GM23338 (cell line): ENCODE measurements around the gene MINK1. TPM values are rescaled to one million over a fixed set of nuclear protein-coding genes. Genes with fewer than 3 reads are reported as not detected.
A peak's percentile ranks its signal among the peaks of the same experiment; 100 is the strongest.

ENCODE experiments used
- ATAC-seq: fragments of 200-7000 bp; cut with Tn5 transposase; 3 replicates; pipeline ENCODE4 v1.9.1; 2020
- DNase-seq: peaks from one replicate; pipeline ENCODE4 v3.0.0-alpha.2; 2015; ENCODE audit warnings: low spot score
- H2AFZ ChIP-seq: fragments of 200-600 bp; sonication (generic); 2 replicates; pipeline ENCODE4 v1.8.0; 2016; ENCODE audit warnings: antibody characterized with exemption, mild to moderate bottlenecking, moderate library complexity
- H3F3A ChIP-seq: fragments of 200-600 bp; sonication (generic); replicated peaks from 2 replicates; pipeline ENCODE4 v1.8.0; 2017; ENCODE audit warnings: antibody characterized with exemption, mixed run types, low read depth
- H3K27ac ChIP-seq: fragments of 200-600 bp; sonication (generic); 2 replicates; pipeline ENCODE4 v1.6.1; 2016; ENCODE audit warnings: low read depth
- H3K27me3 ChIP-seq: fragments of 200-600 bp; sonication (generic); 2 replicates; pipeline ENCODE4 v1.8.0; 2016; ENCODE audit warnings: mild to moderate bottlenecking, mixed run types, moderate library complexity; ENCODE audit not compliant: insufficient read depth
- H3K36me3 ChIP-seq: fragments of 200-600 bp; sonication (generic); 2 replicates; pipeline ENCODE4 v1.8.0; 2016; ENCODE audit warnings: mild to moderate bottlenecking; ENCODE audit not compliant: insufficient read depth
- H3K4me1 ChIP-seq: fragments of 200-600 bp; sonication (generic); 2 replicates; pipeline ENCODE4 v1.8.0; 2016; ENCODE audit warnings: mild to moderate bottlenecking, moderate library complexity; ENCODE audit not compliant: insufficient read depth
- H3K4me2 ChIP-seq: fragments of 200-600 bp; sonication (generic); 2 replicates; pipeline ENCODE4 v1.7.1; 2017; ENCODE audit warnings: mixed run types
- H3K4me3 ChIP-seq: fragments of 200-600 bp; sonication (generic); 2 replicates; pipeline ENCODE4 v1.6.1; 2016; ENCODE audit warnings: mixed run types
- H3K79me2 ChIP-seq: fragments of 200-600 bp; sonication (generic); replicated peaks from 2 replicates; pipeline ENCODE4 v1.8.0; 2017; ENCODE audit warnings: mild to moderate bottlenecking; ENCODE audit not compliant: insufficient read depth
- H3K9me2 ChIP-seq: fragments of 200-600 bp; sonication (generic); 2 replicates; pipeline ENCODE4 v1.8.0; 2017; ENCODE audit not compliant: insufficient read depth
- H4K20me1 ChIP-seq: fragments of 200-600 bp; sonication (generic); replicated peaks from 2 replicates; pipeline ENCODE4 v1.8.0; 2017; ENCODE audit warnings: mild to moderate bottlenecking; ENCODE audit not compliant: insufficient read depth
- H3K27ac Mint-ChIP-seq: 2 replicates; pipeline ENCODE4 v1.8.0; 2020; ENCODE audit warnings: inconsistent platforms, mild to moderate bottlenecking, moderate library complexity, mixed read lengths
- H3K27me3 Mint-ChIP-seq: 3 replicates; pipeline ENCODE4 v1.8.0; 2022; ENCODE audit warnings: low read depth, mild to moderate bottlenecking, moderate library complexity, mixed read lengths, inconsistent platforms; ENCODE audit not compliant: insufficient read depth, poor library complexity
- H3K36me3 Mint-ChIP-seq: 3 replicates; pipeline ENCODE4 v1.8.0; 2021; ENCODE audit warnings: low read depth, mild to moderate bottlenecking, inconsistent platforms, moderate library complexity, mixed read lengths
- H3K4me1 Mint-ChIP-seq: 3 replicates; pipeline ENCODE4 v1.8.0; 2020; ENCODE audit warnings: mild to moderate bottlenecking, inconsistent platforms, mixed read lengths
- H3K4me3 Mint-ChIP-seq: 3 replicates; pipeline ENCODE4 v1.8.0; 2021; ENCODE audit warnings: moderate library complexity, mild to moderate bottlenecking, inconsistent platforms, mixed read lengths
- H3K9me3 Mint-ChIP-seq: 3 replicates; pipeline ENCODE4 v1.8.0; 2020; ENCODE audit warnings: moderate library complexity, mild to moderate bottlenecking, inconsistent platforms, mixed read lengths
- CREB1 ChIP-seq: fragments of 250-450 bp; sonication (Bioruptor Pico); IDR thresholded peaks from 2 replicates; pipeline ENCODE4 v1.5.0; 2020; ENCODE audit warnings: low read depth, mild to moderate bottlenecking, moderate library complexity
- EZH2 ChIP-seq: fragments of 200-600 bp; sonication (generic); IDR thresholded peaks from one replicate; pipeline ENCODE4 v1.8.0; 2017; ENCODE audit warnings: antibody characterized with exemption, mild to moderate bottlenecking, low read depth; ENCODE audit not compliant: unreplicated experiment
- EZH2phosphoT487 ChIP-seq: fragments of 200-600 bp; sonication (generic); IDR thresholded peaks from one replicate; pipeline ENCODE4 v1.8.1; 2018; ENCODE audit warnings: antibody characterized with exemption; ENCODE audit not compliant: unreplicated experiment
- JUNB ChIP-seq: IDR thresholded peaks from one replicate; pipeline ENCODE4 v1.6.1; 2016; ENCODE audit warnings: antibody characterized with exemption; ENCODE audit not compliant: unreplicated experiment
- NANOG ChIP-seq: IDR thresholded peaks from 2 replicates; pipeline ENCODE4 v1.6.1; 2016; ENCODE audit warnings: antibody characterized with exemption, borderline replicate concordance
- POLR2AphosphoS5 ChIP-seq: IDR thresholded peaks from 2 replicates; pipeline ENCODE4 v1.6.1; 2016; ENCODE audit warnings: antibody characterized with exemption, low read depth
- STAT1 ChIP-seq: IDR thresholded peaks from one replicate; pipeline ENCODE4 v1.6.1; 2016; ENCODE audit warnings: antibody characterized with exemption; ENCODE audit not compliant: unreplicated experiment
- polyA plus RNA-seq: library from polyadenylated mRNA; unstranded; fragments of >200 nt; fragmentation: Nextera tagmentation; extraction: Ambion mirVana; gene quantifications from 2 replicates; pipeline ENCODE4 v1.2.1, GENCODE V29; 2016
- total RNA-seq: library from RNA; depleted of rRNA; stranded (reverse); fragments of >200 nt; shearing (Covaris generic); gene quantifications from 2 replicates; pipeline ENCODE4 v1.2.3, GENCODE V29; 2014
- TF ChIP-seq, protein P1 (sequence below), 2 experiments: fragments of 200-600 bp in 1 of 2; sonication (generic) in 1 of 2; conservative IDR thresholded peaks; 2 replicates each; pipeline versions ENCODE4 v1.5.1 to v1.6.1; 2016 to 2017; ENCODE audit warnings: antibody characterized with exemption in 2 of 2, low read depth in 2 of 2, mild to moderate bottlenecking in 2 of 2, moderate library complexity in 1 of 2

Gene MINK1
- total and polyA plus RNA-seq, 2 experiments from 2014 or later = 17.3 to 54.9 TPM

GRCh38 chr17:4900231-4901107, 67.3 kb downstream of the MINK1 start:
- no peaks in the 10 kb centered on the region for H3K79me2 ChIP-seq
- H3K27ac ChIP-seq = peak overlapping the region; percentile 79; the same call in 1 of the 2 replicates
- H2AFZ ChIP-seq = peak overlapping the region; percentile 85
- ATAC-seq = peak; percentile 30
- H3K4me2 ChIP-seq = peak overlapping the region; percentile 95
- H4K20me1 ChIP-seq = no peaks in the 10 kb centered on the region
- peak overlapping the region; percentile 85 for H3K4me3 Mint-ChIP-seq
- H3K27me3 Mint-ChIP-seq = peaks cover 33% of the 10 kb centered on the region
- DNase-seq = peak; percentile 92
- no peaks in the 10 kb centered on the region; the same call in 1 of the 2 replicates for H3K36me3 ChIP-seq
- H3K4me1 Mint-ChIP-seq = peaks cover 26% of the 10 kb centered on the region
- H3K4me3 ChIP-seq = peak overlapping the region; percentile 77
- TF ChIP-seq CREB1 (CRISPR knock-in tag) (peak; percentile 92), NANOG (no peak), EZH2phosphoT487 (no peak), STAT1 (no peak), JUNB (no peak)
- TF ChIP-seq, protein P1, sequence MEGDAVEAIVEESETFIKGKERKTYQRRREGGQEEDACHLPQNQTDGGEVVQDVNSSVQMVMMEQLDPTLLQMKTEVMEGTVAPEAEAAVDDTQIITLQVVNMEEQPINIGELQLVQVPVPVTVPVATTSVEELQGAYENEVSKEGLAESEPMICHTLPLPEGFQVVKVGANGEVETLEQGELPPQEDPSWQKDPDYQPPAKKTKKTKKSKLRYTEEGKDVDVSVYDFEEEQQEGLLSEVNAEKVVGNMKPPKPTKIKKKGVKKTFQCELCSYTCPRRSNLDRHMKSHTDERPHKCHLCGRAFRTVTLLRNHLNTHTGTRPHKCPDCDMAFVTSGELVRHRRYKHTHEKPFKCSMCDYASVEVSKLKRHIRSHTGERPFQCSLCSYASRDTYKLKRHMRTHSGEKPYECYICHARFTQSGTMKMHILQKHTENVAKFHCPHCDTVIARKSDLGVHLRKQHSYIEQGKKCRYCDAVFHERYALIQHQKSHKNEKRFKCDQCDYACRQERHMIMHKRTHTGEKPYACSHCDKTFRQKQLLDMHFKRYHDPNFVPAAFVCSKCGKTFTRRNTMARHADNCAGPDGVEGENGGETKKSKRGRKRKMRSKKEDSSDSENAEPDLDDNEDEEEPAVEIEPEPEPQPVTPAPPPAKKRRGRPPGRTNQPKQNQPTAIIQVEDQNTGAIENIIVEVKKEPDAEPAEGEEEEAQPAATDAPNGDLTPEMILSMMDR (conservative IDR thresholded peaks at IDR 0.05; ENCODE audit: low read depth in 2 of 2) = no peak
- peaks cover 7% of the 10 kb centered on the region; the same call in 2 of the 3 replicates for H3K36me3 Mint-ChIP-seq
- H3K4me1 ChIP-seq = 0 out of 2 replicates have a peak, but pooled peaks cover 5% of the 10 kb centered on the region
- H3F3A ChIP-seq = peaks cover 36% of the 10 kb centered on the region
- H3K9me2 ChIP-seq = no peaks in the 10 kb centered on the region
- H3K27me3 ChIP-seq = peaks cover 9% of the 10 kb centered on the region
- peak overlapping the region; percentile 72 for H3K27ac Mint-ChIP-seq
- no peaks in the 10 kb centered on the region for H3K9me3 Mint-ChIP-seq

DNA sequence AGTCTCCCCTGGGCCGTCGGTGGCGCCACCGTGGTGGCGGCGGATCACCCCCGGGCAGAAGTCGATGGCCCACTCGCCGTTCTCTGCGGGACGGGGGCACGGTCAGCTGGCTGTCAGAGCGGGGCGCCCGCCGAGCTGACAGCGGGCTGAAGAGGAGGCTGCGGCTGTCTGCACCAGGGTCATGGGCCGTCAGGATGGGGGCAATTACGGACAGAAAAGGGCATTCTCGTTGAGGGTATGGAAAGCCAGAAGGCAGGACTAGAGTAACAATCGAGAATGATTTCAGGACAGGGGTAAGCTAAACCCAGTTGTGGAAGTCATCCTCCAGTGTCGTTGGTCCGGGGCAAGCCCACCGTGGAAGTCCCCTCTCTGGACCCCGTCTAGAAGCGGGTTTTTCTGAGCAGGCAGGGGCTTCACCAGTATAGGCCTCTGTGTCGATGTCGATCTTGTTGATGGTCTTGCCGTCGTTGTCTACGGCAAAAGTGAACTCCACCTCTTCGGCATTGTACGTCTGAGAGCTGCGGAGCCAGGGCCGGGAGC, 68.0 kb downstream of the MINK1 start:
- no peaks in the 10 kb centered on the region for H3K79me2 ChIP-seq
- H3K4me3 Mint-ChIP-seq = peak overlapping the region; percentile 85; the same call in 2 of the 3 replicates
- ATAC-seq (no peak), DNase-seq (no peak)
- peak overlapping the region; percentile 95 for H3K4me2 ChIP-seq
- no peak overlapping the region for H2AFZ ChIP-seq
- H3K36me3 Mint-ChIP-seq = peaks cover 1% of the 10 kb centered on the region; the same call in 2 of the 3 replicates
- H3K36me3 ChIP-seq = no peaks in the 10 kb centered on the region; the same call in 1 of the 2 replicates
- no peak overlapping the region for H3K27ac ChIP-seq
- 0 out of 2 replicates have a peak, but pooled peaks cover 5% of the 10 kb centered on the region for H3K4me1 ChIP-seq
- TF ChIP-seq EZH2phosphoT487 = no peak
- no peak for TF ChIP-seq EZH2
- no peak for TF ChIP-seq POLR2AphosphoS5
- no peak for TF ChIP-seq CREB1 (CRISPR knock-in tag)
- no peak for TF ChIP-seq JUNB
- peaks cover 31% of the 10 kb centered on the region for H3F3A ChIP-seq
- H4K20me1 ChIP-seq = no peaks in the 10 kb centered on the region
- no peaks in the 10 kb centered on the region for H3K9me2 ChIP-seq
- H3K4me3 ChIP-seq = peak overlapping the region; percentile 77
- H3K27ac Mint-ChIP-seq = no peak overlapping the region
- peaks cover 29% of the 10 kb centered on the region for H3K27me3 Mint-ChIP-seq
- no peaks in the 10 kb centered on the region for H3K9me3 Mint-ChIP-seq
- peaks cover 9% of the 10 kb centered on the region for H3K27me3 ChIP-seq
- H3K4me1 Mint-ChIP-seq = peaks cover 21% of the 10 kb centered on the region
